ENCODE measurements around the gene ASIC4.

The ASIC4 gene

DNA sequence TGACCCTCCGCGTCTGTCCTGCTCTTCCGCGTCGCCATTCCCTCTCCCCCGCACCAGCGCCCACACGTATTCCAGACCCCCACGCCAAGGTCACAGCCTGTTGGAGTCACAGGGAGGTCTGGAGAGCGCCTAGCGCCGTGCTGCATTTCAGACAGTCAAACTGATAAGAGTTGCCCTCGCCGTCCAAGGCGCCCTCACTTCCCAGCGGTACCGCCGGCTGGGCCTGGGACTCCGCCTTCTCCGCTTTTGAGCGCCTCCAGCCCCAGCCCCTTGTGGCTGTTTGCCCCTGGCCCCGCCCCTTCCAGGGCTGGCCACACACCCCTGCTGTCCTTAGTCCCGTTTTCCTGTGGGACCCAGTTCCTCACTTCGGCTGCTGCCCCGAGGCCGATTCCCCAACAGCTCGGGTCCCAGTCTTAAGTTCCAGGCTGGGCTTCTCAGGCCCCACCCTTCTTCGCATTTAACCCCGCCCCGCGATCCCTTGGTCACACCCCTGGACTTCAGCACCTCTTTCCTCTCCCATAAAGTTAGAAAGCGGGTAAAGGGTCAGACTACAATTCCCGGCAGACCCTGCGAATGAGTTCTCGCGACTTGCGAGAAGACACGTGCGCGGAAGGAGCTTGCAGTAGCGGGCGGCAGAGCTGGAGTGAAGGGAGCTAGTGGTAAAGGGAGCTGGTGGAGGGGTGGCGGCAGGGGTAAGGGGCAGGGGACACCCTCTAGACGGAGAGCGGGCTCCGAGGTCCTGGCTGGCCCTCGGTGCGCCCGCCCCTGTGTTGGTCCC, 15.8 kb upstream of the ASIC4 start, which contains the start of gene GMPPA:
TSS of gene GMPPA (plus strand) at position 612 of the 778 bp plus-strand sequence. CDS start 1,085 bp downstream, outside the sequence.
- DNase-seq: peak; percentile 96
- peaks cover 46% of the 10 kb centered on the region for H3K4me1 ChIP-seq
- TF ChIP-seq CTCF (IDR thresholded peaks at IDR 0.05; ENCODE audit: low read depth, low read length): no peak
- H3K27me3 ChIP-seq: no peaks in the 10 kb centered on the region
- H3K4me3 ChIP-seq (ENCODE audit: low read depth, low read length): peak within 1 kb of the TSS; percentile 72
- no peaks in the 10 kb centered on the region; the same call in 1 of the 2 replicates for H3K9me3 ChIP-seq
- H3K36me3 ChIP-seq: no peaks in the 10 kb centered on the region

GRCh38 chr2:219499058-219499307, 15.3 kb upstream of the ASIC4 start:
- Histone ChIP-seq H3K36me3 (no peaks in the 10 kb centered on the region), H3K4me3 (ENCODE audit: low read depth, low read length) (peak overlapping the region; percentile 72), H3K27me3 (no peaks in the 10 kb centered on the region), H3K9me3 (no peaks in the 10 kb centered on the region; the same call in 1 of the 2 replicates), H3K4me1 (peaks cover 50% of the 10 kb centered on the region)
- TF ChIP-seq CTCF (IDR thresholded peaks at IDR 0.05; ENCODE audit: low read depth, low read length): no peak
- no peak for DNase-seq

DNA sequence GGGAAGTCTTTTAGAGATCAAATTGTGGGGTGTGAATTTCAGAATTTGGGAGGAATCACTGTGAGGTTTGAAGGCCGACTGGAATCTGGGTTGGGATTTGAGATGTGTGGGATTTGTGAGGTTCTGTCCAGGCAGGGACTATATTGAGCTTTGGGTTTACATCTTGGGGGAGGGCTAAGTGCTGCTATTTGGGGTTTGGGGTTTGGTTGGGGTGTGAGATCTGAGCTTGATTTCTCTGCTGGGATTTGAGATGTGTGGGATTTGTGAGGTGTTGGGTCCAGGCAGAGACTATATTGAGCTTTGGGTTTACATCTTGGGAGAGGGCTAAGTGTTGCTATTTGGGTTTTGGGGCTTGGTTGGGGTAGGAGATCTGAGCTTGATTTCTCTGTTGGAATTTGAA, 14.7 kb upstream of the ASIC4 start:
- no peaks in the 10 kb centered on the region for H3K27me3 ChIP-seq
- H3K4me3 ChIP-seq (ENCODE audit: low read depth, low read length): peak overlapping the region; percentile 72
- H3K4me1 ChIP-seq: peaks cover 54% of the 10 kb centered on the region
- no peaks in the 10 kb centered on the region; the same call in 1 of the 2 replicates for H3K9me3 ChIP-seq
- no peak for DNase-seq
- H3K36me3 ChIP-seq: no peaks in the 10 kb centered on the region
- TF ChIP-seq CTCF (IDR thresholded peaks at IDR 0.05; ENCODE audit: low read depth, low read length): no peak

DNA sequence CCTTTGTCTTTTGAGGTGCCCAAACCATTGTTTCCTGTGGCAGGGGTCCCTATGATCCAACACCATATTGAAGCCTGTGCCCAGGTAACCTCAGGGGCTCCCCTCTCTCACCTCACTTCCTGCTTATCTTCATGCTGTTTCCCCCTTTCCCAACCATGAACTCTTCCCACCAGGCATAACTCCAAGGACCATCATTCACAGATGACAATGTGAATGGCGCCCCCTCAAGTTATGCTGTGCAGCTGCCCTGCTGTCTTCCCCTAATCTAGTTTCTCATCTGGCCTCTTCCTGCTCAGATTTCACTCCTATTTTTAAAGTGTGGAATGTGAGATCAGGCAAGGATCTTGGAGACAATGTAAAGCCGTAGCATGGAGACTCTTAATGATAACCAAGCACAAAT, 14.1 kb upstream of the ASIC4 start:
- H3K36me3 ChIP-seq: no peaks in the 10 kb centered on the region
- TF ChIP-seq CTCF (IDR thresholded peaks at IDR 0.05; ENCODE audit: low read depth, low read length): peak; percentile 52
- no peaks in the 10 kb centered on the region; the same call in 1 of the 2 replicates for H3K9me3 ChIP-seq
- DNase-seq: no peak
- H3K4me3 ChIP-seq (ENCODE audit: low read depth, low read length): no peak overlapping the region
- H3K27me3 ChIP-seq: no peaks in the 10 kb centered on the region
- H3K4me1 ChIP-seq: peaks cover 54% of the 10 kb centered on the region

DNA sequence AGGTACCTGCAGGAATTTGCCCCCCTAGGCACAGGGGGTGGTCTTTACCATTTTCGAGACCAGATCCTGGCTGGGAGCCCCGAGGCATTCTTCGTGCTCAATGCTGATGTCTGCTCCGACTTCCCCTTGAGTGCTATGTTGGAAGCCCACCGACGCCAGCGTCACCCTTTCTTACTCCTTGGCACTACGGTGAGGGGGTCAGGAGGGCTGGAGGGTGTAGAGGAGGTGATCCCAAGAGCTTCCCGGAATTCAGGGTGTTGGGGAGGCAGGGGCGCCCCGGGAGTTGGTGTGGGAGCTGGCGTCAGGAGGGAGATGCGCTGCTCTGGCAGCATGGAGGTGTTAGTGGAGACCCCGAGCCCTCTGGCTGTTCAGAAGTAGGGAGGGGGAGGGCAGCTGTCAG, 12.4 kb upstream of the ASIC4 start:
- Histone ChIP-seq H3K27me3 (no peaks in the 10 kb centered on the region), H3K4me3 (ENCODE audit: low read depth, low read length) (no peak overlapping the region), H3K4me1 (peaks cover 57% of the 10 kb centered on the region), H3K9me3 (no peaks in the 10 kb centered on the region; the same call in 1 of the 2 replicates), H3K36me3 (peaks cover 8% of the 10 kb centered on the region; the same call in 1 of the 2 replicates)
- no peak for DNase-seq
- no peak for TF ChIP-seq CTCF (IDR thresholded peaks at IDR 0.05; ENCODE audit: low read depth, low read length)

DNA sequence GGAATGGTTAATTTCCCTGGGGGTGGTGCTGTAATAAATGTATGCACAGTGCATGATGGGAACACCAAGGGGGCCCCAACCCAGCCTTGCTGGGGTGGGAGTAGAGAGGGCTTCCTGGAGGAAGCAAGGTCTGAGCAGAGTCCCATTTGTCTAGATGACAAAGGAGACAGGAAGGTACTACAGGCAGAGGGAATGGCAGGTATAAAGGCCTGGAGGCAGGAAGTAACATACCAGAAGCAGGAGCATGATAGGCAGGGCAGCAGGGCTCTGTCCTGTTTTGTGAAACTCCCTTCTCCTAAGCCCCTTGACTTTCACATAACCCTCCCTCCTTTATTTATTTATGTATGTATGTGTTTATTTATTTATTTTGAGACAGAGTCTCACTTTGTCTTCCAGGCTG, 11.7 kb upstream of the ASIC4 start:
- no peaks in the 10 kb centered on the region for H3K9me3 ChIP-seq
- no peak for DNase-seq
- peaks cover 8% of the 10 kb centered on the region; the same call in 1 of the 2 replicates for H3K36me3 ChIP-seq
- TF ChIP-seq CTCF (IDR thresholded peaks at IDR 0.05; ENCODE audit: low read depth, low read length): no peak
- no peaks in the 10 kb centered on the region for H3K27me3 ChIP-seq
- H3K4me1 ChIP-seq: peaks cover 61% of the 10 kb centered on the region
- no peak overlapping the region for H3K4me3 ChIP-seq (ENCODE audit: low read depth, low read length)
